ENCODE results near the gene ZNF385D. TPM values are rescaled to one million over a fixed set of nuclear protein-coding genes. Genes with fewer than 3 reads are reported as not detected.

The ZNF385D gene
- total RNA-seq, 1 donor from 2014 or later = 0.43 TPM

GRCh38 chr3:21745966-21746365, 5.0 kb downstream of the ZNF385D start:
- peaks cover 17% of the 10 kb centered on the region for H3K27me3 Mint-ChIP-seq (ENCODE audit: unreplicated experiment)
- H3K27ac Mint-ChIP-seq (ENCODE audit: unreplicated experiment) = no peak overlapping the region
- no peak overlapping the region for H3K4me3 Mint-ChIP-seq (ENCODE audit: unreplicated experiment)
- no peaks in the 10 kb centered on the region for H3K9me3 Mint-ChIP-seq (ENCODE audit: unreplicated experiment)
- H3K4me1 Mint-ChIP-seq (ENCODE audit: unreplicated experiment) = peaks cover 15% of the 10 kb centered on the region
- no peaks in the 10 kb centered on the region for H3K36me3 Mint-ChIP-seq (ENCODE audit: unreplicated experiment)
- TF ChIP-seq CTCF (IDR thresholded peaks at IDR 0.05) = no peak
- no peak for DNase-seq (ENCODE audit: extremely low spot score, unreplicated experiment)

- no peak for TF ChIP-seq CTCF (IDR thresholded peaks at IDR 0.05)
- no peaks in the 10 kb centered on the region for H3K36me3 Mint-ChIP-seq (ENCODE audit: unreplicated experiment)
- H3K9me3 Mint-ChIP-seq (ENCODE audit: unreplicated experiment) = no peaks in the 10 kb centered on the region
- no peak for DNase-seq (ENCODE audit: extremely low spot score, unreplicated experiment)
- H3K4me3 Mint-ChIP-seq (ENCODE audit: unreplicated experiment) = no peak overlapping the region
- H3K27ac Mint-ChIP-seq (ENCODE audit: unreplicated experiment) = no peak overlapping the region
- peaks cover 12% of the 10 kb centered on the region for H3K27me3 Mint-ChIP-seq (ENCODE audit: unreplicated experiment)
- peaks cover 4% of the 10 kb centered on the region for H3K4me1 Mint-ChIP-seq (ENCODE audit: unreplicated experiment)
These were observed 6.2 kb downstream of the ZNF385D start for GRCh38 chr3:21744793-21745192.

GRCh38 chr3:21738935-21739702, 11.9 kb downstream of the ZNF385D start:
- DNase-seq (ENCODE audit: extremely low spot score, unreplicated experiment) = no peak
- Mint-ChIP-seq H3K27ac (ENCODE audit: unreplicated experiment) (no peak overlapping the region), H3K4me3 (ENCODE audit: unreplicated experiment) (no peak overlapping the region), H3K4me1 (ENCODE audit: unreplicated experiment) (no peaks in the 10 kb centered on the region), H3K27me3 (ENCODE audit: unreplicated experiment) (peaks cover 2% of the 10 kb centered on the region), H3K36me3 (ENCODE audit: unreplicated experiment) (no peaks in the 10 kb centered on the region), H3K9me3 (ENCODE audit: unreplicated experiment) (no peaks in the 10 kb centered on the region)
- no peak for TF ChIP-seq CTCF (IDR thresholded peaks at IDR 0.05)

- no peak overlapping the region for H3K27ac Mint-ChIP-seq (ENCODE audit: unreplicated experiment)
- H3K27me3 Mint-ChIP-seq (ENCODE audit: unreplicated experiment) = peaks cover 2% of the 10 kb centered on the region
- H3K36me3 Mint-ChIP-seq (ENCODE audit: unreplicated experiment) = no peaks in the 10 kb centered on the region
- no peaks in the 10 kb centered on the region for H3K9me3 Mint-ChIP-seq (ENCODE audit: unreplicated experiment)
- DNase-seq (ENCODE audit: extremely low spot score, unreplicated experiment) = no peak
- TF ChIP-seq CTCF (IDR thresholded peaks at IDR 0.05) = no peak
- H3K4me3 Mint-ChIP-seq (ENCODE audit: unreplicated experiment) = no peak overlapping the region
- no peaks in the 10 kb centered on the region for H3K4me1 Mint-ChIP-seq (ENCODE audit: unreplicated experiment)
These were observed 12.7 kb downstream of the ZNF385D start for GRCh38 chr3:21738283-21738682.

GRCh38 chr3:21734746-21735145, 16.3 kb downstream of the ZNF385D start:
- Mint-ChIP-seq H3K4me3 (ENCODE audit: unreplicated experiment) (no peak overlapping the region), H3K36me3 (ENCODE audit: unreplicated experiment) (no peaks in the 10 kb centered on the region), H3K27ac (ENCODE audit: unreplicated experiment) (no peak overlapping the region), H3K4me1 (ENCODE audit: unreplicated experiment) (peaks cover 11% of the 10 kb centered on the region), H3K9me3 (ENCODE audit: unreplicated experiment) (no peaks in the 10 kb centered on the region), H3K27me3 (ENCODE audit: unreplicated experiment) (peaks cover 2% of the 10 kb centered on the region)
- no peak for DNase-seq (ENCODE audit: extremely low spot score, unreplicated experiment)
- TF ChIP-seq CTCF (IDR thresholded peaks at IDR 0.05) = no peak

All from osteocyte (in vitro differentiated cells).